Stimulated activated CD8-positive, alpha-beta memory T cell treated with anti-CD3 and anti-CD28 coated beads, Interleukin-4, amount 100 ng/mL, for 48 hours (primary cell): ENCODE results near the gene COX19.

Source experiments
- DNase-seq: peaks from one replicate; pipeline ENCODE4 v3.0.0-alpha.2; 2020

COX19 gene

DNA sequence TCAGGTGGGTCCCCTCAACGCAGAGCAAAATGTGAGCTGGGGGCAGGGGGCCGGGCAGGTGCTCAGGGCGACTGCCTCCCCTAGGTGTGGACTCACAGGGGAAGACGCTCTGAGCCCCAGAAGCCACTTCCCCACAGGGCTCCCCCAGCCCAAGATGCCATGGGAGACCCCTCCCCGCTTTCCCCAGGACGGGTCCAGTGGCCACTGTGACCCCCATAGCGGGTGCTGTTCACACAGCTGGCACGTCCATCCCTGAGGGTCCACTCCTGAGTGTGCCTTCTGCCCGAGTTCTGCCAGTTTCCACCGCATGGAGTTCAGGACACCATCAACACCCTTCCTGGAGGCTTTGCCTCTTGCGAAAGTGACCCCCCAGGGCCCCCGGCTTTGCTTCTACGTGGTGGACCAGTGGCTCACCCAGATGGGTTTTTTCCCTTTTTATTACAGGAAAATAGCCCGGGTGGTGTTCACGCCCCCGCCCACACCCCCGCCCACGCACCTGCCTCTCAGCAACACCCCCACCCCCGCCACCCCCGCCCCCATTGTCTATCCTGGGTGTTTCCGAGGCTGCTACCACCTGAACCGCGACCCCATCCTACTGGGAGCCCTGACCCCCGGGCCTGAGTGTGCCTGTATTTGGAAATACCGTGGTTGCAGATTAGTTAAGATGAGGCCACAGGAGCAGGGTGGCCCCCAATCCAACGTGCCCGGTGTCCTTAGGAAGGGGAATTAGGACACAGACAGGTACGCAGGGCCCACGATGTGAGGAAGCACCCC is 52.8 kb downstream of the COX19 start:
- DNase-seq = peak; percentile 71

DNA sequence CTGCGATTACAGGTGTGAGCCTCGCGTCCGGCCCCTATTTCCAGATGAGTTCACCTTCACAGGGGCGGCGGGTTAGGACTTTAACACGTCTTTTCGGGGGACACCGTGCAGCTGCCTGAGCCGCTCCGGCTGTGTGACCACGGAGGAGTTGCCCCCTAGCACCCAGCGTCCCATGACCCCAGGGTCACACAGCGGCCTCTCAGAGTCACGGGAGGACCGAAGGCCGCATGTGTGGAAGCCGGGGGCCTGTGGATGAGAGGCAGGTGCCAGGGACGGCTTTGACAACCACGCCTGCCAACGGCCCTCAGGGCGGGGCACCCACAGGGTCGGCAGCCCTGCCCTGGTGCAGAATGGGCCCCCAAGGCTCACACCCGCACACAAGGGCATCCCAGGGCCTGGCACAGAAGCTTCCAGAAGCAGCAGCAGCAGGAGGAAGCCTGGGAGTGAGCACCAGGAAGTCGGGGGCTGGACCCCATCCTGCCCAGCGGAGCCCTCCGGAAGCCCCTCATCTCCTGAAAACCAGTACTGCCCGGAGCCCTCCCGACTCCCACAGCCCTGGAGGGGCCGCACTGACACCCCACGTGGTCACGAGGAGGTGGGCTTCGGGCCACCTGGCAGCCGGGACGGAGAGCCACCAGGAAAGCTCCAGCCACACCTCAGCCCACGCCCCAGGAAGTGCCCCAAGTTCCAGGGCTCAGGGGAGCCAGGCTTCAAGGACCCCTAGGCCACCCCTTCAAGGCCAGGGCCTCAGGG is 53.6 kb downstream of the COX19 start:
- peak; percentile 47 for DNase-seq

DNA sequence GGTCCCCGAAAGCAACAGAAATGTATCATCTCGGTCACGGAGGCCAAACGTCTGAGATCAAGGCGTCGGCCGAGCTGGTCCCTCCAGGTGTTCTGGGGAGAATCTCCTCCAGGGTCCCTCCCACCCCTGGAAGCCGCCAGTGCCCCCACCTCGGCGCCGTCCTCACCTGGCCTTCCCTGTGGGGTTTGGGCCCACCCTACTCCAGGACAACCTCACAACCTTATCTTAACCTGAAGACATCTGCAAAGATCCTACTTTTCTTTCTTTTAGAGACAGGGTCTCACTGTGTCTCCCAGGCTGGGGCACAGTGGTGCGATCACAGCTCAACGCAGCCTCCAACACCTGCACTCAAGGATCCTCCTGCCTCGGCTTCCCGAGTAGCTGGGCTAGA is 54.3 kb downstream of the COX19 start:
- no peak for DNase-seq

DNA sequence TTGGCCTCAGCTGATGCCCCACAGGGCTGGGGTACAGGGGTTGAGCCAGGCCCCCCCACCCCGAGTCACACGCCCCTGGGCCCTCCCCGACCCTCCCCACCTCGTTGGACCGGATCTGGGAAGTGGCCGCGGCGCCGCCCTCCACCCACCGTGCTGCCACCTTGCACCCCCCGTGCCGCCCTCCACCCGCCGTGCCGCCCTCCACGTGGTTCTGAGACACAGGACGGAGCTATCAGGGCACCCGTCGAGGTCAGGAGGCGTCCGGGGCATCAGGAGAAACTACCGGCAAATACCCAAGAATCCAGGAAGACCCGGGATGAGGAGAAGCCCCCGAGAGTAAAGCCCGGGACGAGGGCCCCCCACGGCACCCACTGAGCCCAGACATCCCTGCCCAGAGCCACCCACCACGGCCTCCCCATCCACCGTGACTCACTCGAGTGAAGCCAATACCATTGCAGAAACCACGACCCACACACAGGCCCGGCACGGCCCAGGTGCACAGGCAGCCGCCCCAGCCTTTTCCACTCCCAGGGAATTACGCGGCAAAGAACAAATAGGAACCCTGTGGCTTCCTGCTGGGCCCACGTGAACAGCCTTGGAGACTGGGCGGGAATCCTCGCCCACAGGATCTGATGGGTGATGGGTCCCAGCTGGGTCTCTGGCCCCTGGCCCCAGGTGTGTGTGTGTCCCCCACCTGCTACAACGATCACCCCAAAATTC is 54.8 kb downstream of the COX19 start:
- peak; percentile 62 for DNase-seq

DNA sequence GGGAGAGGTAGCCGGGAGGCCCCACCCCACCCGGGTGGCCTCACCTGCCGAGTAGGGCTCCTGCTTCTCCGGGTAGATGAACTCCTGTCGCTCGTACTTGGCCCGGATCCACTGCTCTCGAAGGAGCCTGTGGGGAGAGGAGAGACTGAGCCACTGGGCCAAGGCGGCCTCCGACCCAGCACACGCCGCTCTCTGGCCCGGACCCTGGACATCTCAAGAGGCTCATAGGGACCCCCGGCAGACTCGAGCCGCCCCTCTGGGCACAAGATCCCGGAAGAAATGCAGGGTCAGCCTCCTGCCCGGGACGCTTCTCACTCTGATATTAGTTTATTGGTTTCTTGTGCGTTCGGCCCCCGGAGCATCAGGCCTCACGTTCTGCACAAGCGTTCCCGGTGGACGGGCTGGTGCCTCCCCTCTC is 55.4 kb downstream of the COX19 start:
- DNase-seq = no peak

DNA sequence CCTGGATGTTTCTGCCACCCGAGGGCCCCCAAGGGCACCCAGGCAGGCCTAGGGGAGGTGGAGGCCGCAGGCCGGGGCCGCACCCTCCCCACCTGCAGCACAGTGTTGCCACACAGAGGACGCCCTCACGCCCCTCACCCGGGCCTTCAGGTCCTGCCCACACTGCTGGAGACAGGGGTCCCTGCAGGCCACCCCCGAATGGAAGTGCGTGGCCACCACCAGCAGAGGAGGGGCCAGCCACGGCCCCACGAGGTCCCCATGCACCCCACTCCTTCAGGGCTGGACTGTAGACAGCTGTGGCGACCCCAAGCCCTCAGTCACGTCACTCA is 56.3 kb downstream of the COX19 start:
- no peak for DNase-seq

DNA sequence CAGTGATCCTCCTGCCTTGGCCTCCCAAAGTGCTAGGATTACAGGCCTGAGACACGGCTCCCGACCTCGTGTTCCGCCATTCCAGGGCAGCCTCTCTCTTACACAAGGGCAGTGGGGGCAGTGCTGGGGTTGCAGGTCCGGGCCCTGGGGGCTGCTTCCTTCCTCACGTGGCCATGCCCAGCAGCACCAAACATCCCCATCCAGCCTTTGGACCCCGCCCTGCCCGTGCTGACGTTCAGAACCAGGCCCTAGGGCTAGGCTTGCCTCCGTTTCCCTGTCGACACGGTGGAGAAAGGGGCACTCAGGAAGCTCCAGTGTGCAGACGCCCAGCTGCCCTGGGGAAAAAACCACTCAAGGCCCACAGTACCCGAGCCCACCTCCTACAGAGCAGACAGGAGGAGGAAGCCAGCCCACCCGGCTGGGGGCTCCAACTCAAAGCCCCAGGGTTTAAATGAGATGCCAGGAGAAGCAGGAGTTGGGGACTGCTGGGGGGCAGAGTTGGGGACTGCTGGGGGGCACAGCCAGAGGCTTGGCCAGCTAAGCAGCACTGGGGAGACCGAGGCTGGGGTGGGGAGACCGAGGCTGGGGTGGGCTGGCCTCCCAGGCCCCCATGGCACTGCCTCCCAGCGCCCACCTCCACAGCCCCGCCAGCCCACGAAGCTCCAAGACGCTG is 56.8 kb downstream of the COX19 start:
- DNase-seq = no peak

DNA sequence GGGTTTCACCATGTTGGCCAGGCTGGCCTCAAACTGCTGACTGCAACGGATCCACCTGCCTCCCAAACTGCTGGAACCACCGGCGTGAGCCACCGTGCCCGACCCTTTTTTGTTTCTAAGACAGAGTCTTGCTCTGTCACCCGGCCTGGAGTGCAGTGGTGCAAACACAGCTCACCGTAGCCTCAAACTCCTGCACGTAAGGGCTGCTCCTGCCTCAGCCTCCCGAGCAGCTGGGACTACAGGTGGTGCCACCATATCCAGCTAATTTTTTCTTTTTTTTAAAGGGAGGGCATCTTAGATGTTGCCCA is 57.3 kb downstream of the COX19 start:
- no peak for DNase-seq

DNA sequence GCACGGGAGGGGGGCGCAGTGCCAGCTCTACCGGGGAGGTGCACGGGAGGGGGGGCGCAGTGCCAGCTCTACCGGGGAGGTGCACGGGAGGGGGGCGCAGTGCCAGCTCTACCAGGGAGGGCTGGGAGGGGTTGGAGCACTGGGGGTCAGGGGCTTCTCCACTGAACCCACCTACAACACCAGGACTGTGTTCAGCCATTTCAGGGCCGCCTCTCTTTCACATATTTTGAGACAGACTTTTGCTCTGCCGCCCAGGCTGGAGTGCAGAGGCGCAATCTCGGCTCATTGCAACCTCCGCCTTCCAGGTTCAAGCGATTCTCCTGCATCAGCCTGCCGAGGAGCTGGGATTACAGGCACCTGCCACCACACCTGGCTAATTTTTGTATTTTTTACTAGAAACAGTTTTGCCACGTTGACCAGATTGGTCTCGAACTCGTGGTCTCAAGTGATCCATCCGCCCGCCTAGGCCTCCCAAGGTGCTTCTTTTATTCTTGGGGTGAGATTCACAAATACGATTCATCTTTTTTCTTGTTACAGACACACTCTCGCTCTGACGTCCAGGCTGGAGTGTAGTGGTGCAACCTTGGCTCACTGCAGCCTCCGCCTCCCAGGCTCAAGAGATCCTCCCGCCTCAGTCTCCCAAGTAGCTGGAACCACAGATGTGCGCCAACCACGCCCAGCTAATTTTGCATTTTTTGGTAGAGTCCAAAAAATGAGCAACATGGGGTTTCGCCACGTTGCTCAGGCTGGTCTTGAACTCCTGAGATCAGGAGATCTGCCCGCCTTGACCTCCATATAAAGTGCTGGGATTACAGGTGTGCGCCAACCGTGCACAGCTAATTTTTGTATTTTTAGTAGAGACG is 57.9 kb downstream of the COX19 start:
- no peak for DNase-seq

DNA sequence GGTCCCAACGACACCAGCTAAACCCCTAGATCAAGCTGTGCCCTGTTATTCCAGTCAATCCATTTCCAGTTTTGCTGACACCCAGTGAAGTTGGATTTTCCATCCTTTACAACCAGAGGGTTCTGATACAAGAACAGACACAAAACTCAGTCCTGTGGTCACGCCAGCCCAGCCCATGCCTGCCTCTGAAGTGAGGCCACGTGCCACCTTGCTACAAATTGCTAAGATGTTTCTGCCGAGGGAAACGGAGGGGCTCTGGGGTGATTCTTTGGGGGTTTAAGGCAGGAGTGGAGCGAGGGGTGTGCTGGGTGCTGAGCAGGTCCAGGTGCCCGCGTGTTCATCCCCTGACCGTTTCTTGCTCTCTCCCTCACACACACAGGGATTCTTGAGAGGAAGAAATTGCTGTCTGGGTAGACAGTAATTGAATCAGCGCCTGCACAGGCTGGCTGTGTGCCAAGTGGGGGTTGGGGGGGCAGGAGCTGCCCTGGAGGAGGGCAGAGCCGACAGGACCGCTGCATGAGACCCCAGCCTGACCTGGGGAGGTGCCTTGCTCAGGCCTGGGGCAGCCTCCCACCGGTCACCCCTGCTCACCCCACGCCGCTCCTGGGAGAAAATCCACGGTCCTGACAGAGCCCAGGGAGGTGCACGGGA is 58.9 kb downstream of the COX19 start:
- no peak for DNase-seq
